Osteoblast (primary cell): ENCODE results near the gene HPN. TPM values are rescaled to one million over a fixed set of nuclear protein-coding genes. Genes with fewer than 3 reads are reported as not detected.

Experiments
- DNase-seq: peaks from one replicate; pipeline ENCODE4 v3.0.0; 2011; ENCODE audit warnings: low spot score, mixed read lengths; ENCODE audit not compliant: insufficient read length; ENCODE audit errors: missing footprints
- H2AFZ ChIP-seq: 2 replicates; pipeline ENCODE4 v1.6.0; 2011; ENCODE audit warnings: mild to moderate bottlenecking, low read length
- H3K27ac ChIP-seq: 2 replicates; pipeline ENCODE4 v1.5.1; 2011; ENCODE audit warnings: mild to moderate bottlenecking, low read depth, low read length, moderate library complexity
- H3K27me3 ChIP-seq: 2 replicates; pipeline ENCODE4 v1.6.0; 2012; ENCODE audit warnings: mild to moderate bottlenecking, control low read depth, inconsistent platforms, low read length, moderate library complexity; ENCODE audit not compliant: insufficient read depth
- H3K36me3 ChIP-seq: 2 replicates; pipeline ENCODE4 v1.5.1; 2011; ENCODE audit warnings: mild to moderate bottlenecking, low read length, control low read depth, moderate library complexity; ENCODE audit not compliant: insufficient read depth
- H3K4me1 ChIP-seq: 2 replicates; pipeline ENCODE4 v1.5.1; 2011; ENCODE audit warnings: mild to moderate bottlenecking, low read length, control low read depth, moderate library complexity; ENCODE audit not compliant: insufficient read depth
- H3K4me2 ChIP-seq: 2 replicates; pipeline ENCODE4 v1.6.0; 2011; ENCODE audit warnings: mild to moderate bottlenecking, low read length; ENCODE audit not compliant: insufficient read depth
- H3K4me3 ChIP-seq: fragments of 200-600 bp; sonication (generic); 3 replicates; pipeline ENCODE4 v1.5.1; 2012; ENCODE audit warnings: mild to moderate bottlenecking, low read length, inconsistent platforms; ENCODE audit not compliant: insufficient read depth
- H3K79me2 ChIP-seq: 2 replicates; pipeline ENCODE4 v1.6.0; 2012; ENCODE audit warnings: mild to moderate bottlenecking, low read length, control low read depth, inconsistent platforms; ENCODE audit not compliant: insufficient read depth
- H3K9me3 ChIP-seq: 2 replicates; pipeline ENCODE4 v1.5.1; 2011; ENCODE audit warnings: low read depth, low read length, control low read depth
- H4K20me1 ChIP-seq: 2 replicates; pipeline ENCODE4 v1.6.0; 2012; ENCODE audit warnings: mild to moderate bottlenecking, low read length, control low read depth; ENCODE audit not compliant: insufficient read depth
- CTCF ChIP-seq: IDR thresholded peaks from 2 replicates; pipeline ENCODE4 v1.5.1; 2011; ENCODE audit warnings: mild to moderate bottlenecking, low read depth, low read length, moderate library complexity; ENCODE audit errors: extremely low read depth
- total RNA-seq: library from RNA; depleted of rRNA; stranded (reverse); fragments of >200 nt; gene quantifications from 2 replicates; pipeline ENCODE4 v1.2.3, GENCODE V29; 2012

HPN gene
- total RNA-seq, 1 donor: under 0.01 TPM

DNA sequence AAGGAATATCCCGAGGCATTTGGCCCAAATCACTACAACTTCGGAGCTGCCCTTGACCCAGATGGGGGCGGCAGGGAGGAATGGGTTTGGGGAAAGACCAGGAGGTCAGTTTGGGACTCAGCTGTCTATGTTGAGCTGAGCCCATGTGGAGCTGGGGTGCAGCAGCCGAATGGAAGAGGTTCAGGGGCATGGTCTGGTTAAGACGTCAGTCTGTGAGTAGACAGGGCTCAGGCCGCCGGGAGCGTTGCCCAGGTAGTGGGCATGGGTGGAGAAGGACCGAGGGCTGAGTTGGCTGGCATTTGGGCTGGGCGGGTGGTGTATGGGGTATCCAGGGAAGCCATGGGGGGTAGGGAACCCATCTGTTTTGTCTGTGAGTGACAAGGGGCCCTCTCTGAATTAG, 20.5 kb upstream of the HPN start:
- TF ChIP-seq CTCF: no peak
- no peak overlapping the region for H2AFZ ChIP-seq
- no peaks in the 10 kb centered on the region for H3K27me3 ChIP-seq
- H3K79me2 ChIP-seq: no peaks in the 10 kb centered on the region
- no peak for DNase-seq
- no peaks in the 10 kb centered on the region for H3K9me3 ChIP-seq
- H3K4me2 ChIP-seq: no peak overlapping the region
- peaks cover 64% of the 10 kb centered on the region for H3K36me3 ChIP-seq
- no peak overlapping the region for H3K27ac ChIP-seq
- H4K20me1 ChIP-seq: peaks cover 3% of the 10 kb centered on the region
- H3K4me3 ChIP-seq: no peak overlapping the region
- no peaks in the 10 kb centered on the region for H3K4me1 ChIP-seq

GRCh38 chr19:35021596-35021995, 19.9 kb upstream of the HPN start:
- Histone ChIP-seq H4K20me1 (peaks cover 3% of the 10 kb centered on the region), H3K36me3 (peaks cover 65% of the 10 kb centered on the region), H3K4me1 (no peaks in the 10 kb centered on the region), H2AFZ (no peak overlapping the region), H3K79me2 (no peaks in the 10 kb centered on the region), H3K4me3 (no peak overlapping the region), H3K9me3 (no peaks in the 10 kb centered on the region), H3K27me3 (no peaks in the 10 kb centered on the region), H3K27ac (no peak overlapping the region), H3K4me2 (no peak overlapping the region)
- no peak for TF ChIP-seq CTCF
- peak; percentile 66 for DNase-seq

- Histone ChIP-seq H3K27ac (no peak overlapping the region), H3K27me3 (no peaks in the 10 kb centered on the region), H3K9me3 (no peaks in the 10 kb centered on the region), H3K4me3 (no peak overlapping the region), H2AFZ (no peak overlapping the region), H3K4me1 (no peaks in the 10 kb centered on the region), H4K20me1 (peaks cover 3% of the 10 kb centered on the region), H3K36me3 (peaks cover 65% of the 10 kb centered on the region), H3K79me2 (no peaks in the 10 kb centered on the region), H3K4me2 (no peak overlapping the region)
- no peak for DNase-seq
- TF ChIP-seq CTCF: no peak
These were observed 19.1 kb upstream of the HPN start for GRCh38 chr19:35022460-35022859.

- Histone ChIP-seq H2AFZ (no peak overlapping the region), H3K4me1 (no peaks in the 10 kb centered on the region), H3K79me2 (no peaks in the 10 kb centered on the region), H4K20me1 (peaks cover 3% of the 10 kb centered on the region), H3K27ac (no peak overlapping the region), H3K27me3 (no peaks in the 10 kb centered on the region), H3K36me3 (peaks cover 63% of the 10 kb centered on the region), H3K9me3 (no peaks in the 10 kb centered on the region), H3K4me2 (no peak overlapping the region), H3K4me3 (no peak overlapping the region)
- TF ChIP-seq CTCF: no peak
- DNase-seq: no peak
These were observed 18.1 kb upstream of the HPN start for GRCh38 chr19:35023428-35023827.
